ENCODE data around the gene ARF3. TPM values are rescaled to one million over a fixed set of nuclear protein-coding genes. Genes with fewer than 3 reads are reported as not detected.

ARF3 gene
- total and polyA plus RNA-seq, 2 of the 13 experiments (the other 11 are each of a cell fraction or from before 2014, with no cell fraction given): 53.8 to 57.9 TPM

- BruUV-seq (replicated peaks): no TSS peak
- Histone ChIP-seq H2AFZ (ENCODE audit: low read length) (no peak overlapping the region), H3K9me3 (ENCODE audit: low read length) (no peaks in the 10 kb centered on the region), H3K4me3 (replicated peaks in 1 of 3; ENCODE audit: insufficient read depth in 1 of 3, low read depth in 2 of 3, low read length in 3 of 3) (peak overlapping the region in 1 of 3 experiments; percentile 72; a peak in 3 of 6 replicates), H3K36me3 (replicated peaks in 1 of 2; ENCODE audit: control insufficient read depth in 1 of 2, insufficient read depth in 2 of 2, low read length in 2 of 2) (no peaks in the 10 kb centered on the region), H3K9ac (ENCODE audit: insufficient read depth, low read depth, low read length) (no peak overlapping the region), H3K27me3 (ENCODE audit: control insufficient read depth in 1 of 2, insufficient read depth in 2 of 2, low read length in 2 of 2) (peaks cover 24 to 82% of the 10 kb centered on the region in 2 experiments), H3K4me2 (ENCODE audit: low read depth, low read length) (peak overlapping the region; percentile 78), H3K27ac (ENCODE audit: extremely low read length, insufficient read depth, low read length) (no peak overlapping the region), H3K79me2 (ENCODE audit: insufficient read depth, low read length) (no peaks in the 10 kb centered on the region), H3K4me1 (ENCODE audit: insufficient read depth, low read length) (peaks cover 50% of the 10 kb centered on the region), H4K20me1 (ENCODE audit: insufficient read depth, low read length) (peaks cover 9% of the 10 kb centered on the region; the same call in 1 of the 2 replicates)
- 21% methylated on average over 8 of the region's 10 CpGs for WGBS (ENCODE audit: low lambda C conversion rate)
- DNase-seq (ENCODE audit: low spot score): no peak
- CTCF ChIA-PET (ENCODE audit: low intra/inter-chr PET ratio, low total read pairs): no interaction called here
- POLR2A ChIA-PET: interaction anchor here (1.5 kb wide), 1 partner anchor 14 kb away, joined by 5 read pairs; the partner anchor contains the start of gene ARF3
- intact Hi-C loops (cut with micrococcal nuclease; ENCODE audit: unreplicated experiment) (no loop called here), in situ Hi-C loops (cut with HindIII; ENCODE audit: extremely low pct_ligation_motif_present, low pct_unique_long_range_greater_than_20kb) (no loop called here)
- TF ChIP-seq ZNF10 (CRISPR knock-in tag; IDR thresholded peaks at IDR 0.05; ENCODE audit: borderline replicate concordance, low read depth) (no peak), AHR (CRISPR knock-in tag; IDR thresholded peaks at IDR 0.05) (no peak), HMGXB3 (CRISPR knock-in tag; IDR thresholded peaks at IDR 0.05; ENCODE audit: borderline replicate concordance) (no peak), ZBTB8A (CRISPR knock-in tag; IDR thresholded peaks at IDR 0.05; ENCODE audit: borderline replicate concordance, low read depth) (no peak), ZNF652 (CRISPR knock-in tag; IDR thresholded peaks at IDR 0.05; ENCODE audit: borderline replicate concordance, low read depth) (no peak), ZNF598 (CRISPR knock-in tag; IDR thresholded peaks at IDR 0.05; ENCODE audit: borderline replicate concordance) (no peak), ZSCAN22 (CRISPR knock-in tag; IDR thresholded peaks at IDR 0.05) (no peak), MED8 (CRISPR knock-in tag; IDR thresholded peaks at IDR 0.05; ENCODE audit: insufficient replicate concordance) (no peak), ZNF263 (CRISPR knock-in tag; IDR thresholded peaks at IDR 0.05) (no peak), NRL (CRISPR knock-in tag; IDR thresholded peaks at IDR 0.05; ENCODE audit: borderline replicate concordance) (no peak), SALL1 (CRISPR knock-in tag; IDR thresholded peaks at IDR 0.05) (no peak), RORA (CRISPR knock-in tag; IDR thresholded peaks at IDR 0.05) (no peak), ZNF350 (CRISPR knock-in tag; IDR thresholded peaks at IDR 0.05; ENCODE audit: borderline replicate concordance, low read depth) (no peak), PAX8 (CRISPR knock-in tag; IDR thresholded peaks at IDR 0.05; ENCODE audit: borderline replicate concordance) (no peak), ZNF879 (CRISPR knock-in tag; IDR thresholded peaks at IDR 0.05) (no peak), KDM6A (CRISPR knock-in tag; IDR thresholded peaks at IDR 0.05; ENCODE audit: low read depth) (no peak)
- ATAC-seq: no peak
- no peak for FAIRE-seq
Observed at GRCh38 chr12:48970702-48971334, 13.5 kb upstream of the ARF3 start.

All from HepG2 (cell line).